K562 (cell line): ENCODE data around the gene KLHL9.

Experiments used
- AFF4 ChIP-seq: sonication (generic); formaldehyde crosslinking; IDR thresholded peaks from 2 replicates; pipeline ENCODE4 v1.8.0; 2023; ENCODE audit warnings: mild to moderate bottlenecking, missing genetic modification reagents
- ARID4B ChIP-seq: sonication (generic); formaldehyde crosslinking; IDR thresholded peaks from 2 replicates; pipeline ENCODE4 v1.8.0; 2022; ENCODE audit warnings: mild to moderate bottlenecking, missing genetic modification reagents
- CHD7 ChIP-seq: fragments of 200-600 bp; sonication (generic); IDR thresholded peaks from one replicate; pipeline ENCODE4 v1.6.1; 2012; ENCODE audit warnings: mild to moderate bottlenecking, low read depth, low read length, inconsistent platforms
- CTCF ChIP-seq, 3 experiments: IDR thresholded peaks in 2 of 3; conservative IDR thresholded peaks in 1 of 3; 2 replicates each; pipeline ENCODE4 v1.5.1; 2011 to 2012; ENCODE audit warnings: low read length in 3 of 3, mild to moderate bottlenecking in 3 of 3, control low read depth in 2 of 3, improper control_type of control experiment in 1 of 3, inconsistent platforms in 1 of 3, low read depth in 1 of 3, mixed read lengths in 1 of 3, moderate library complexity in 1 of 3; ENCODE audit not compliant: insufficient read depth in 2 of 3
- FOXM1 ChIP-seq, 2 experiments: fragments of 450-650 bp in 1 of 2; sonication (generic) in 1 of 2; formaldehyde crosslinking in 1 of 2; IDR thresholded peaks; 2 replicates each; pipeline versions ENCODE4 v1.6.1 to v1.9.0; 2017 to 2022; ENCODE audit warnings: low read depth in 2 of 2, mild to moderate bottlenecking in 2 of 2, missing genetic modification reagents in 1 of 2, moderate library complexity in 1 of 2

DNA sequence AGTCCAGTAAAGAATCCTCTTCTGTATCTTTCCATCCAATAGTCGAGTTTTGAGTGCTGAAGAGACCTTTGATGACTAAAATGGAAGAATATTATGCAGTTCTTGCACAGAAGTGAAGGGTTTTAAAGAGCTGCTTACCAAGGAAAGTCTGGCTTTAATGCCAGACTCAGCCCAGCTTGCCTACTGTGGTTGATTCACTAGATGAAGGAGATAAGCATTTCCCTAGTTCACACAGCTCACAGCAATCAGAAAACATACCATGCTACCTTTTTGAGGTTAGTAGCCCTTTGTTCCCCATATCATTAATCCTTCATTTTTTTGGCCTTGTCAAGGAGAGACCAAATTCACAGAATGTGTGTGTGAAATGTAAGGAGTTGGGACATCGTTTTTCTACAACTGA, 45.4 kb downstream of the KLHL9 start:
- TF ChIP-seq CTCF (IDR thresholded peaks at IDR 0.05 in 2 of 3, conservative IDR thresholded peaks at IDR 0.05 in 1 of 3; ENCODE audit: insufficient read depth in 2 of 3, low read depth in 1 of 3, low read length in 3 of 3) (no peak), FOXM1 (IDR thresholded peaks at IDR 0.05; ENCODE audit: low read depth) (no peak), FOXM1 (CRISPR knock-in tag; IDR thresholded peaks at IDR 0.05; ENCODE audit: low read depth) (no peak), ARID4B (CRISPR knock-in tag) (no peak), CHD7 (no peak), AFF4 (no peak)
